Adrenal gland (tissue), 12 donors: ENCODE measurements around the gene APOB. TPM values are rescaled to one million over a fixed set of nuclear protein-coding genes. Genes with fewer than 3 reads are reported as not detected.

Experiments used
- DNase-seq, 7 donors: peaks; one replicate each; pipeline ENCODE4 v3.0.0-alpha.2; 2019 to 2020
- H3K27ac ChIP-seq, 5 donors: fragments of 200-600 bp; sonication (generic) in 4 of 5; 1 replicate in 3 of 5; 2 replicates in 2 of 5; pipeline versions ENCODE4 v1.5.1 to v1.8.0; 2016 to 2020; ENCODE audit warnings: mild to moderate bottlenecking in 1 of 5
- H3K27me3 ChIP-seq: fragments of 200-600 bp; 2 replicates; pipeline ENCODE4 v1.8.0; 2021
- H3K36me3 ChIP-seq, 2 donors: fragments of 200-600 bp; replicated peaks in 1 of 2; 1 replicate in 1 of 2; 2 replicates in 1 of 2; pipeline versions ENCODE4 v1.5.1 to v1.8.0; 2018 to 2022
- H3K4me1 ChIP-seq, 2 donors: fragments of 200-600 bp; replicated peaks in 1 of 2; 1 replicate in 1 of 2; 2 replicates in 1 of 2; pipeline versions ENCODE4 v1.5.1 to v1.8.0; 2018 to 2021
- H3K4me3 ChIP-seq, 4 donors: fragments of 200-600 bp; sonication (generic) in 3 of 4; one replicate each; pipeline ENCODE4 v1.5.1; 2016 to 2018
- H3K9me3 ChIP-seq, 3 donors: fragments of 200-600 bp; sonication (generic) in 1 of 3; replicated peaks in 1 of 3; 1 replicate in 2 of 3; 2 replicates in 1 of 3; pipeline versions ENCODE4 v1.5.1 to v1.8.0; 2016 to 2021
- CTCF ChIP-seq, 6 experiments: fragments of 450-650 bp in 4 of 6; fragments of 200-600 bp in 2 of 6; sonication (generic) in 1 of 6; IDR thresholded peaks; 1 replicate in 5 of 6; 2 replicates in 1 of 6; pipeline versions ENCODE4 v1.5.1 to v1.8.0; 2016 to 2021; ENCODE audit warnings: antibody characterized with exemption in 6 of 6, mild to moderate bottlenecking in 2 of 6, moderate library complexity in 1 of 6
- POLR2A ChIP-seq, 2 donors: fragments of 450-650 bp; IDR thresholded peaks; one replicate each; pipeline ENCODE4 v1.6.1; 2017; ENCODE audit warnings: antibody characterized with exemption in 2 of 2, mild to moderate bottlenecking in 2 of 2, moderate library complexity in 1 of 2
- WGBS, 4 donors: extraction: QIAGEN DNeasy Blood & Tissue Kit in 2 of 4; methylation state at CpG; one replicate each; pipeline versions ENCODE4 v1.1.5 to v1.1.7; 2013 to 2017; 5-methylcytosine and 5-hydroxymethylcytosine counted together
- intact Hi-C, 2 donors: fragments of 100-400 bp; cut with DNase I; formaldehyde crosslinking; loops; one replicate each; pipeline versions ENCODE4 v1.14.1 to v1.15.0; 2022 to 2023
- polyA plus RNA-seq, 3 donors: library from polyadenylated mRNA; stranded (reverse); fragments of 200-250 nt in 2 of 3; fragments of 350-450 nt in 1 of 3; fragmentation: Illumina TruSeq in 1 of 3; extraction: RNeasy Lipid Tissue Mini Kit (QIAGEN cat#74804) in 1 of 3; gene quantifications; one replicate each; pipeline ENCODE4 v1.2.3, GENCODE V29; 2013 to 2014
- total RNA-seq, 9 donors: library from RNA; depleted of rRNA in 4 of 9; stranded (reverse); fragments of >200 nt in 4 of 9; fragments of 120-200 nt in 1 of 9; fragmentation: NEBNext Ultra II Directional in 1 of 9; extraction: Animal tissue kit (Norgen Biotek cat#: 25700) in 1 of 9; gene quantifications; one replicate each; pipeline versions ENCODE4 v1.1.0 to v1.2.4, GENCODE V29; 2013 to 2023
- donor health status: healthy with polysubstance abuse.
- donor health status: Bipolar disorder and iron deficiency.
- donor health status: DM: yes; HTN: yes; CAD: no.
- donor health status: DM: no; HTN: no; CAD: no.
- donor health status: DM: no; HTN: no; CAD: no.
- donor health status: DM: yes; HTN: yes; CAD: no.

Gene APOB
- total and polyA plus RNA-seq, 12 donors = under 0.01 to 1.9 (median 0.16) TPM; not detected in 1

GRCh38 chr2:21028021-21028947 is 15.6 kb downstream of the APOB start:
- no peaks in the 10 kb centered on the region for H3K36me3 ChIP-seq
- H3K4me1 ChIP-seq = no peaks in the 10 kb centered on the region
- intact Hi-C loops = no loop called here
- WGBS, 4 donors = 69 to 90% (median 88%) methylated on average over 4 of the region's 4 CpGs
- no peak for TF ChIP-seq CTCF (IDR thresholded peaks at IDR 0.05)
- TF ChIP-seq POLR2A (IDR thresholded peaks at IDR 0.05) = no peak
- no peak overlapping the region for H3K4me3 ChIP-seq
- DNase-seq = no peak
- no peaks in the 10 kb centered on the region for H3K9me3 ChIP-seq
- no peaks in the 10 kb centered on the region for H3K27me3 ChIP-seq
- H3K27ac ChIP-seq = no peak overlapping the region

DNA sequence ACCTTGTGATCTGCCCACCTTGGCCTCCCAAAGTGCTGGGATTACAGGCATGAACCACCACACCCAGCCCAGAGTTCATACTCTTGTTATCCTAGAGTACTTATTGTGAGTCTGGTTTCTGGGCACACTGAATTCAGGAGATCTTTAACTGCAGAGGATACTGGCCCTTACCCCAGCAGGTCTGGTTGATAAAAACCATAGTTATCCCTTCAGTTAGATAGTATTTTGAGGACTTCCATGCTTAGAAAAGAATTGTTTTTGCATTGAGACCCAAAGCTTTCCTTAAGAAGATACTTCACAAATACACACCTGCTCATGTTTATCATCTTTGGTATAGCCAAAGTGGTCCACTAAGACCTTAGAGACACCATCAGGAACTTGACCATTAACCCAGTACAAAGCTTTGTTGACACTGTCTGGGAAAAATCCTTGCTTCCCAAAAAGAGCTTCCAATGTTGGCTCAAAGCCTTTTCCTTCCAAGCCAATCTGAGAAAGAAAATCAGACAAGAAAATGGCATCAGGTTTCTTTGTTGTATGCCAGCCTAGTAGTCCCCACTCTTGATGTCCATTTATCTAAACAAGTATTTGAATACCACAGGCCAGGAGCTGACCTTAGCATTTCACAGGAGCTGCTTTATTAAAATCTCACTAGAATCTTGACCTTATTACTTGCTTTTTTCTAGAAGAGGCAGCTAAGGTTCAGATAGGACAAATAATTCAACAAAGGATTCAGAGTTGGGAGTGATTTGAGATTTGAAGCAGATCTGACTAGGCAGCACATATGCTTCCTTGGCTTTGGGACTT is 17.2 kb downstream of the APOB start:
- H3K9me3 ChIP-seq = no peaks in the 10 kb centered on the region
- TF ChIP-seq CTCF (IDR thresholded peaks at IDR 0.05) (no peak), POLR2A (IDR thresholded peaks at IDR 0.05) (no peak)
- intact Hi-C loops = no loop called here
- no peaks in the 10 kb centered on the region for H3K4me1 ChIP-seq
- no peak for DNase-seq
- H3K36me3 ChIP-seq = no peaks in the 10 kb centered on the region
- H3K27me3 ChIP-seq = no peaks in the 10 kb centered on the region
- H3K27ac ChIP-seq = no peak overlapping the region
- H3K4me3 ChIP-seq = no peak overlapping the region

DNA sequence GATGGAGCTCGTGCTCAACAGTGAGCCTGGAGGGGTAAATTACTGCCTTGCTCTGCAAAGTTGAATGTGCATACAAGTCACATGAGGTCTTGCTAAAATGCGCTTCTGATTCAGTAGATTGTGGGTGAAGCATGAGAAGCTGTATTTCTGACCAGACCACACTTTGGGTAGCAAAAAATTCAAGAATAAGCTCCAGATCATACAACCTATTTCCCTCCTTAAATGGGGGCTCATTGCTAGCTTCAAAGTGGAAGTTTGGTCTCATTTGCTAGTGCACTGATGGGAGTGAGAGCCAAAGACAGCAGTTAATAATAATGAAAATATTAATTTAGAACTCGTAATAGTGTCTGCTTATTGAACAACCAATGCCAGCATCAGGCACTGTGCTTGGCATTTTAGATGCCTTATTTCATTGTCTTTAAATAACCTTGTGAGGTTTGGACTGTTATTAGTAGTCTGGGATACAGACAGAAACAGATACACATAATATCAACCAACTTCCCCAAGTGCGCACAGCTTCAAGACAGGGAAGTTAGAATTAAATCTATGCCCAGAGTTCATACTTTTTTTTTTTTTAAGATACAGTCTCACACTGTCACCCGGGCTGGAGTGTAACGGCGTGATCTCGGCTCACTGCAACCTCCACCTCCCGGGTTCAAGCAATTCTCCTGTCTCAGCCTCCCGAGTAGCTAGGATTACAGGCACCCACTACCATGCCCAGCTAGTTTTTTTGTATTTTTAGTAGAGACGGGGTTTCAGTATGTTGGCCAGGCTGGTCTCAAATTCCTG is 18.0 kb downstream of the APOB start:
- H3K36me3 ChIP-seq = no peaks in the 10 kb centered on the region
- no peaks in the 10 kb centered on the region for H3K27me3 ChIP-seq
- no peak overlapping the region for H3K27ac ChIP-seq
- no peaks in the 10 kb centered on the region for H3K9me3 ChIP-seq
- no peak for TF ChIP-seq CTCF (IDR thresholded peaks at IDR 0.05)
- no peak for TF ChIP-seq POLR2A (IDR thresholded peaks at IDR 0.05)
- H3K4me3 ChIP-seq = no peak overlapping the region
- no peaks in the 10 kb centered on the region for H3K4me1 ChIP-seq
- 79 to 89% (median 86%) methylated on average over 11 of the region's 11 CpGs for WGBS, 4 donors
- DNase-seq = no peak
- intact Hi-C loops = no loop called here
